Measurements from ENCODE around the gene GBX1.

GBX1 gene

DNA sequence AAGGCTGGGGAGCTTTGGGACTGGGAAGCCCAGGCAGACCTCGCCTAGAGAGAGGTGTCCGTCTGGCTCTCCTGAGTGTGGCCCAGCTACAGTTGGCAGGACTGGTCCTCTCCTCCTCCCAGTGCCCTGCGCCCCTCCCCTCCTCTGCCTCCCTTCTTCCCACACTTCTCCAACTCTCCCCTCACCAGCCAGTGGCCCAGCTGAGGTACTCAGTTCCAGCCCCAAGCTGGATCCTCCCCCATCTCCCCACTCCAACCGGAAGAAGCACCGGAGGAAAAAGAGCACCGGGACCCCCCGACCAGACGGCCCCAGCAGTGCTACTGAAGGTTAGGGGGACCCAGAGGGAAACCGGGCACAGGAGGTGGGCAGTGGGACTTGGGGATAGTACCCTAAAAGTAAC is 27.7 kb downstream of the GBX1 start:
- no peak for DNase-seq (ENCODE audit: low read depth)

- DNase-seq (ENCODE audit: low read depth), result no peak
Measured at GRCh38 chr7:151139071-151139790, 28.3 kb downstream of the GBX1 start.

GRCh38 chr7:151138153-151138851 is 29.2 kb downstream of the GBX1 start:
- no peak for DNase-seq (ENCODE audit: low read depth)

DNA sequence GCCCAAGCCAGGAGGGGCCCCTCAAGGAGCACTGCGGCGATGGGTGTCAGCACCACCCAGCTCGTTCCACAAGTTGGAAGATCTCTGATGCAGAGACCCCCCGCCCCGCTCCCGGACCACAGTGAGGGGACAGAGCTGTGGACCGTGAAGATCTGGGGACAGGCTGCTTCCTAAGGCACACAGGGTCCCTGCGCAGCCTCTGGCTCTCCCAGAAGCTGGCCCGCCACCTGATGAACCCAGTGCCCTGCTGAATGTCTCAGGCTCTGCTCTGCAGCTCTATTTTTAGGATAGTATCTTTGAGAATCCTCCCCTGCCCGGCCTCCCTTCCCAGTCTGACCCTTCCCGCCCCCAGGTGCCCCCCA is 29.7 kb downstream of the GBX1 start:
- no peak for DNase-seq (ENCODE audit: low read depth)

GRCh38 chr7:151137076-151137675 is 30.3 kb downstream of the GBX1 start:
- no peak for DNase-seq (ENCODE audit: low read depth)

DNA sequence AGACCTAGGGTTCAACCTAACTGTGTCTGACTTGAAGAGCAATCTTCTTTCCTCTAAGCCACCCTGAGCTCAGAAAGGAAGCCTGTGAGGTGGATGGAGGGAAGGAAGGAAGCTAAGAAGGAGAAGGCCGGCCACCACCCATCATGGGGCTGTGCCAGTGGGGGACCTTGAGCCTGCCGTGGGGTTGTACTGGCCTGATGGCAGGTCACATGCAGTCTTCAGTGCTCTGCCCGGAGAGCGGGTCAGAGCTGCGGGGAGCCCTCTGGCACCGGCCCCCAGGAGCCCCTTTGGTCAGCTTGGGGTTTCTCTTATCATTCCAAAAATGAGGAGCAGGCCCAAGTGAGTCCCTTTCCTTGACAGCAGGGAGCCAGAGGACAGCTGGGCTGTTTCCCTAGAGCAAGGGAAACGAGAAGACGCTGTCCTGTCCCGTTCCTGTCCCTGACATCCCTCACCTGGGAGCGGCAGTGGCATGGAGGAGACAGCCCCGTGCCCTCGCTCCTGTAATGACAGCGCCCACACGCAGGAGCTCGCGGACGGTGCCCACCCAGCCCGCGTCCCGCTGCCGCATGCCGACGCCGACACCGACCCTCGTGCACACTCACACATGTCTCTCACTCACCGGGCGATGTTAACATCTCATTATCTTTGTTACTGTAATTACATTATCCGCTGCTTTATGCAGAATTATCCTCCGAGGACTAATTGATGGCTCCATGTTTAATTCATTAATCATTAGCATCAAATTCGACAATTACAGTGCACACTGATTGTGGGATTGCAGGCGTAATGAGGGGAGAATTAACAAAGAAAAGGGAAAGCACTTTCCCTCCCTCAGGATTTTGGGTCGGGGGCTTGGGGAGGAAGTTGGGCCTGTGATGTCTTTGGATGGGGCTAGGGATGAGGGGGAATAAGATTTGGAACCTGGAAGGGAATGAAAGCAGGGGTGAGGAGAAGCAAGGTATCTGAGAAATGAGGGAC is 31.3 kb downstream of the GBX1 start:
- no peak for DNase-seq (ENCODE audit: low read depth)

DNA sequence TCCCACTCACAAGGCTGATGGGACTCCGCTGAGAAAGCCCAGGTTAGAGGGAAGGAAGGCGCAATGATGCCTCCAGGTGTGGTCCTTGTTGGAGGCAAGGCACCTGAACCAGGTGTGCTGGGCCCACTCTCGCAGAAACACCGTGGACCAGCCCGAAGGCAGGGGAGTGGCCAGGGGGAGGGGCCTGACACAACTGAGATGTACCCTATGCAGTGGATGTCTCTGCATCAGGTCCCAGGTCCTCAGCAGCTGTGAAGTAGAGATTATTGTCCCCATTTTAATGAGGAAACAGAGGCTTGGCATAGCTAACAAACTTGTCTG is 32.0 kb downstream of the GBX1 start:
- no peak for DNase-seq (ENCODE audit: low read depth)

DNA sequence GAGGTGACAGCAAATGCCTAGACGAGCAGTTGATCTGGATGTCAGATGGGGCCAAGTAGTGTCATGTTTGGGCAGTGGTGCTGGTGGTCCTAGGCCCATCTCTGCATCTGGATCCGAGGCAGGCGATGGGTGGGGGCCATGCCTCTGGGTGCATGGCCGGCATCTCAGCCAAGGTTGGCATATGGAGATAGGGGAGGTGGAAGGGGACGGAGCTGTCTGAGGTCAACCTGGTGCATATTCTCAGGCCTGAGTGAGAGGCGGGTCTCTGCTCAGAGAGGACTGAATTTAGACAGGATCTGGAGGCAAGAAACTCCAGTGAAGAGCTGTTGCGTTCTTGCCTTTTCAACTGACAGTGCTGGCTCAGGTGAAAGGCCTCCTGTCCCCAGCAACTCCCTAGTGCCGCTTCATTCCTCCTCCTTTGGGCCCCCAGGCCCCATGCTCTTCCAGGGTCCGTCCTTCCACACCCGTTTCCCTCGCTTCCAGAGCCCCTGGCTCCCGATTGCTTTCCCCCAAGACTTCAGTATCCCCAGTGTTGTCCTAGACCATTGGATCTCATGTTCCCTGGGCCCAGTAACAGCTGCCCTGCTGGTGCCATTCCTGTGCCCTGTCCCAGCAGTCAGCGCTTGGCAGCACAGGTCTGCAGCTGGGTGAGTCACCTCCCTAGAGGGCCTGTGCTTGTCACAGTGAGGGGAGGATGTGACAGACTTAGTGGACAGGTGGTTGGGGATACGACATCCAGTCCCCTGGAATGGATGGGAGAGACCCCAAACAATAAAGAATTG is 32.6 kb downstream of the GBX1 start:
- DNase-seq (ENCODE audit: low read depth), result no peak

- no peak for DNase-seq (ENCODE audit: low read depth)
Measured at GRCh38 chr7:151133986-151134742, 33.3 kb downstream of the GBX1 start.

DNA sequence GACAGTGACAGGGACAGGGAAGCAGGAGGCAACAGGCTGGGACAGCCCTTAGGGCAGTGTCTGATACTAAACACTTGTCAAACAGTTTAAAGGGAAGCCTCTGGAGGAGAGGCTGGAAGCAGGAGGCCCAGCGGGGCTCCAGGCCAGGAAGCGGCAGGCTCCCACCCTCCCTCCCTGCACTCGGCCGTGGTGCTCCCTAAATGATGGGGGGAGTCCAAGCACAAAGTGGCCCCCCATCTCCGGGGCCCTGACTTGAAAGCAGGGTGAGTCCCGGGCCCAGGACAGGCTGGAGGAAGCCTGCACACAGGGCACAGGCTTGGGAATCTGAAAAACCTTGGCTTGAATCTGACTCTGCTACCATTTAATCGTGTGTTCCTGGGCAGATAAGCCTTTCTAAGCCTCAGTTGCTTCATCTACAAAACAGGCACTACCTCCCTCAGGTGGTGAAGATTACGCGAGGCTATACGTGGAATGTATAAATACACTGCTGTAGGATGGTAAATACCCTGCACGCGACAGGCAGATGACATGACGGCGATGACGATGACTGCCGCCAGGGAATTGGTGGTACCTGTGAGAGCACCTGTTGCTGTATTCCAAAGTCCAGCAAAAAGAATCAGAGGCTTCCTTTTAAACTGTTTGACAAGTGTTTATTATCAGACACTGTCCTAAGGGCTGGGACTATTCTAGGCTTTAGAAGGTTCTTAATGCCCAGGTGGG is 34.1 kb downstream of the GBX1 start:
- no peak for DNase-seq (ENCODE audit: low read depth)

GRCh38 chr7:151132461-151133205 is 34.9 kb downstream of the GBX1 start:
- no peak for DNase-seq (ENCODE audit: low read depth)

- DNase-seq (ENCODE audit: low read depth), result no peak
Measured at GRCh38 chr7:151131592-151132293, 35.8 kb downstream of the GBX1 start.

- DNase-seq (ENCODE audit: low read depth), result no peak
Measured at GRCh38 chr7:151131224-151131591, 36.3 kb downstream of the GBX1 start.

- DNase-seq (ENCODE audit: low read depth), result no peak
Measured at GRCh38 chr7:151130741-151131157, 36.7 kb downstream of the GBX1 start.

- no peak for DNase-seq (ENCODE audit: low read depth)
Measured at GRCh38 chr7:151129960-151130591, 37.4 kb downstream of the GBX1 start.

DNA sequence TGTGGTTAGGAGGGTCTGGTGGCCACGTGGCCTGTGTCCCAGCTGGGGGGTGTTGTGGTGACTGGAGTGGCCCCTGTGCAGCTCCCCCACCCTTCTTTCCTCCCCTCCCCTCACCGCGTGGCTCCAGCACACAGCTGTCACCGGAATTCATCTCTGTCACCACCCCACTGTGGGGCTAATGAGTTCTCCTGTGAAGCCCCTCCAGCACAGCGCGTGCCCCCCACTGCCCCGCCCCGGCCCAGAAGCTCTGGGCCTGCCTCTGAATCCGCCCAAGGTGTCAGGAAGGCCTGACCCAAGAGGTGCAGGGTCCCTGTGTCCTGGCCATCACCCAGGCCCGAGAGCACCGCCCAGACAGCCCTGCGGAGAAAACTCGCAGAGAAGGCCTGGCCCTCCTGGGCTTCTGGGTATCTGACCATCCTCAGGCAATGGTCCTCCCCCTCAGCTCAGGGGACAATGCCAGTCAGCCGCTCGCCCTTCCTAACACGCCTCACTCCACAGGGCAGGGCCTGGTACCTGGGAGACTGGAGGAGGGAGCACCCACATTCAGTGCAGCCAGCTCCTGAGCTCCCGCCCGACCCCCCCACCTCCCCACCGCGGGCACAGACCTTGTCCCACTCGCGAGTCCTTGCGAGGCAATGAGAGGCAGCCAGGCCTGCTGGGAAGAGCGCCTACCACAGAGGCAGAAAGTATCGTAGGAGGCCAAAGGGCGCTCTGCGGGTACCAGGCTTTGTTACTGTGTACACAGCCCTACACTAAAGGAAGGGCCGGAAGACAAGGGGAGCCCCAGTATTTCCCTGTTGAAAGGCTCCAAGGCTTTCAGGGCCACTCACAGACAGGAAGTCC is 38.2 kb downstream of the GBX1 start:
- no peak for DNase-seq (ENCODE audit: low read depth)

GRCh38 chr7:151128716-151129115 is 38.8 kb downstream of the GBX1 start:
- no peak for DNase-seq (ENCODE audit: low read depth)
